H1 (cell line): ENCODE measurements around the gene GUCY1A2. TPM values are rescaled to one million over a fixed set of nuclear protein-coding genes. Genes with fewer than 3 reads are reported as not detected.

ENCODE experiments used
- CHD7 ChIP-seq: fragments of 300-600 bp; sonication (generic); IDR thresholded peaks from 2 replicates; pipeline ENCODE4 v1.7.1; 2012; ENCODE audit warnings: low read length, moderate library complexity, mild to moderate bottlenecking, inconsistent platforms; ENCODE audit not compliant: insufficient replicate concordance
- CTBP2 ChIP-seq: IDR thresholded peaks from 2 replicates; pipeline ENCODE4 v1.7.0; 2011; ENCODE audit warnings: borderline replicate concordance, mild to moderate bottlenecking, moderate library complexity, mixed read lengths, low read length; ENCODE audit not compliant: insufficient read depth, insufficient read length
- GTF2F1 ChIP-seq: IDR thresholded peaks from 2 replicates; pipeline ENCODE4 v1.6.1; 2012; ENCODE audit warnings: low read depth, low read length, improper control_type of control experiment, borderline replicate concordance
- HDAC2 ChIP-seq, 2 experiments: fragments of 300-600 bp in 1 of 2; sonication (generic) in 1 of 2; IDR thresholded peaks; 2 replicates each; pipeline ENCODE4 v1.6.1; 2011 to 2012; ENCODE audit warnings: low read depth in 2 of 2, low read length in 2 of 2, mild to moderate bottlenecking in 2 of 2, moderate library complexity in 2 of 2, borderline replicate concordance in 1 of 2, inconsistent platforms in 1 of 2
- KDM5A ChIP-seq: fragments of 200-600 bp; IDR thresholded peaks from 2 replicates; pipeline ENCODE4 v1.7.1; 2012; ENCODE audit warnings: mild to moderate bottlenecking, low read length, inconsistent platforms, mixed read lengths
- PHF8 ChIP-seq: fragments of 200-600 bp; sonication (generic); conservative IDR thresholded peaks from 2 replicates; pipeline ENCODE4 v1.7.1; 2012; ENCODE audit warnings: low read depth, mild to moderate bottlenecking, inconsistent platforms, low read length, moderate library complexity
- POLR2A ChIP-seq, 2 experiments: IDR thresholded peaks; 1 replicate in 1 of 2; 2 replicates in 1 of 2; pipeline ENCODE4 v1.6.1; 2011; ENCODE audit warnings: low read depth in 2 of 2, low read length in 2 of 2, mild to moderate bottlenecking in 2 of 2; ENCODE audit errors: control extremely low read depth in 1 of 2
- RBBP5 ChIP-seq: IDR thresholded peaks from 2 replicates; pipeline ENCODE4 v1.7.1; 2012; ENCODE audit warnings: low read depth, mild to moderate bottlenecking, inconsistent platforms, low read length, moderate library complexity, borderline replicate concordance
- polyA plus RNA-seq, 7 experiments: library from polyadenylated mRNA; depleted of rRNA in 3 of 7; stranded (reverse) in 5 of 7; unstranded in 2 of 7; fragments of >200 nt in 5 of 7; fragments of 200-250 nt in 2 of 7; gene quantifications; 1 replicate in 5 of 7; 2 replicates in 1 of 7; 4 replicates in 1 of 7; pipeline versions ENCODE4 v1.2.1 to v1.2.3, GENCODE V29; 2011 to 2013; ENCODE audit warnings: missing spikeins in 2 of 7, mixed read lengths in 2 of 7
- total RNA-seq: library from RNA; stranded (reverse); fragmentation: NEBNext Ultra II Directional; extraction: Animal tissue kit (Norgen Biotek cat#: 25700); gene quantifications from 2 replicates; pipeline ENCODE4 v1.2.1, GENCODE V29; 2021

Gene GUCY1A2
- total and polyA plus RNA-seq, 2 of the 8 experiments (the other 6 are each of a cell fraction or from before 2014, with no cell fraction given), result 0.11 to 1.9 TPM

- TF ChIP-seq CHD7, result no peak
- TF ChIP-seq GTF2F1, result no peak
- TF ChIP-seq HDAC2 (IDR thresholded peaks at IDR 0.05; ENCODE audit: borderline replicate concordance in 1 of 2, low read depth in 2 of 2, low read length in 2 of 2), result no peak
- no peak for TF ChIP-seq PHF8
- no peak for TF ChIP-seq RBBP5
- no peak for TF ChIP-seq POLR2A (IDR thresholded peaks at IDR 0.05; ENCODE audit: control extremely low read depth in 1 of 2, low read depth in 2 of 2, low read length in 2 of 2)
- TF ChIP-seq KDM5A, result no peak
- no peak for TF ChIP-seq CTBP2
Measured at GRCh38 chr11:106706355-106706754, 311.9 kb downstream of the GUCY1A2 start (continued).
